NCI-H748 (cell line): ENCODE results near the gene RFPL3.
"Not testable (repeated sequence)": the region's sequence is repeated elsewhere in the genome, so short reads cannot be mapped to it uniquely, and the experiment has no call there.

Experiments used
- DNase-seq: peaks from one replicate; lab custom pipeline; 2025; ENCODE audit not compliant: unreplicated experiment; lab: John Stamatoyannopoulos, UW

RFPL3 gene

GRCh38 chr22:32352681-32353080, 5.0 kb upstream of the RFPL3 start:
- peak; percentile 6 for DNase-seq

GRCh38 chr22:32353292-32353691, 4.4 kb upstream of the RFPL3 start:
- no peak for DNase-seq

- no peak for DNase-seq
Observed at GRCh38 chr22:32353840-32354239, 3.8 kb upstream of the RFPL3 start.

- no peak for DNase-seq
Observed at GRCh38 chr22:32354360-32355351, 3.0 kb upstream of the RFPL3 start.

- peak; percentile 30 for DNase-seq
Observed at GRCh38 chr22:32355760-32356159, 1.9 kb upstream of the RFPL3 start.

- DNase-seq = not testable (repeated sequence)
Observed at GRCh38 chr22:32360096-32360495, 2.4 kb downstream of the RFPL3 start.

GRCh38 chr22:32361257-32361656, 3.6 kb downstream of the RFPL3 start:
- DNase-seq = no peak

- DNase-seq = no peak
Observed at GRCh38 chr22:32364210-32364609, 6.5 kb downstream of the RFPL3 start.

GRCh38 chr22:32375678-32376450, 18.2 kb downstream of the RFPL3 start:
- DNase-seq = no peak

GRCh38 chr22:32376681-32377080, 19.0 kb downstream of the RFPL3 start:
- no peak for DNase-seq

GRCh38 chr22:32378707-32379272, 21.1 kb downstream of the RFPL3 start:
- peak; percentile 22 for DNase-seq

GRCh38 chr22:32380991-32381390, 23.3 kb downstream of the RFPL3 start:
- peak; percentile 2 for DNase-seq

GRCh38 chr22:32385681-32386080, 28.0 kb downstream of the RFPL3 start:
- DNase-seq = no peak

GRCh38 chr22:32389685-32390084, 32.0 kb downstream of the RFPL3 start:
- DNase-seq = no peak

- DNase-seq = no peak
Observed at GRCh38 chr22:32395107-32395506, 37.4 kb downstream of the RFPL3 start.

- DNase-seq = no peak
Observed at GRCh38 chr22:32396255-32396654, 38.6 kb downstream of the RFPL3 start.

GRCh38 chr22:32396746-32397145, 39.1 kb downstream of the RFPL3 start:
- no peak for DNase-seq

GRCh38 chr22:32401486-32401885, 43.8 kb downstream of the RFPL3 start:
- no peak for DNase-seq

- DNase-seq = no peak
Observed at GRCh38 chr22:32404021-32404420, 46.4 kb downstream of the RFPL3 start.

- no peak for DNase-seq
Observed at GRCh38 chr22:32407312-32407711, 49.6 kb downstream of the RFPL3 start.

GRCh38 chr22:32407936-32408335, 50.3 kb downstream of the RFPL3 start:
- DNase-seq = no peak

- no peak for DNase-seq
Observed at GRCh38 chr22:32409977-32410376, 52.3 kb downstream of the RFPL3 start.
